ENCODE results near the gene MCC. TPM values are rescaled to one million over a fixed set of nuclear protein-coding genes. Genes with fewer than 3 reads are reported as not detected.

Gene MCC
- total RNA-seq, 1 experiment from 2014 or later = 7.6 TPM

DNA sequence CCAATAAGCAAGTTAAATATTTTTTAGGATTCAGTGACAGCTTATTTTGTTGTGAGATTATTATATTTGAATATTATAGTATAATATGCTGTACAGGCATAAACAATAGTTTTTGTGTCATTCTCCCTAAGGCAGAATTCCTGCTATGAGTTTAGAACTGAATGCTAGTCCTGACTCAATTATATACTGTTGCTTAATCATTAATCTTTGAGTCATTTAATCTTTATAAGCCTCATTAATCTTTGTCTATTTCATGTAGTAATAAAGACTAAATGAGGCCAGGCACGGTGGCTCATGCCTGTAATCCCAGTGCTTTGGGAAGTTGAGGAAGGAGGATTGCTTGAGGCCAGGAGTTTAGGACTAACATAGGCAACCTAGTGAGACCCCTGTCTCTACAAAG is 515.2 kb downstream of the MCC start:
- no peak overlapping the region for H3T11ph ChIP-seq (ENCODE audit: low read length)
- no peak overlapping the region for H2BK20ac ChIP-seq (ENCODE audit: low read depth, low read length, poor library complexity, severe bottlenecking)
- Mint-ChIP-seq H3K4me3 (no peak overlapping the region), H3K9me3 (no peaks in the 10 kb centered on the region; a peak in 1 of 5 replicates), H3K27ac (no peak overlapping the region), H3K36me3 (ENCODE audit: insufficient read depth in 1 of 3, low read depth in 3 of 3) (peaks cover 0 to 2% (median 1%) of the 10 kb centered on the region in 3 experiments; a peak in 2 of 7 replicates), H3K27me3 (ENCODE audit: low read depth) (no peaks in the 10 kb centered on the region), H3K4me1 (peaks cover 16 to 20% of the 10 kb centered on the region in 2 experiments)
- H4K8ac ChIP-seq (replicated peaks; ENCODE audit: insufficient read length, low read depth, low read length) = no peak overlapping the region
- no peaks in the 10 kb centered on the region for H3K27me3 ChIP-seq (ENCODE audit: insufficient read depth, low read length)
- H3K4me1 ChIP-seq (ENCODE audit: insufficient read depth, low read length) = no peaks in the 10 kb centered on the region; the same call in 1 of the 2 replicates
- no peak overlapping the region for H2BK15ac ChIP-seq (ENCODE audit: low read depth, low read length)
- H3K79me2 ChIP-seq (ENCODE audit: insufficient read depth, low read length) = peaks cover 8% of the 10 kb centered on the region; the same call in 1 of the 2 replicates
- H3K79me1 ChIP-seq (ENCODE audit: insufficient read depth, low read depth, low read length, poor library complexity, severe bottlenecking) = no peaks in the 10 kb centered on the region
- TF ChIP-seq, protein P1, sequence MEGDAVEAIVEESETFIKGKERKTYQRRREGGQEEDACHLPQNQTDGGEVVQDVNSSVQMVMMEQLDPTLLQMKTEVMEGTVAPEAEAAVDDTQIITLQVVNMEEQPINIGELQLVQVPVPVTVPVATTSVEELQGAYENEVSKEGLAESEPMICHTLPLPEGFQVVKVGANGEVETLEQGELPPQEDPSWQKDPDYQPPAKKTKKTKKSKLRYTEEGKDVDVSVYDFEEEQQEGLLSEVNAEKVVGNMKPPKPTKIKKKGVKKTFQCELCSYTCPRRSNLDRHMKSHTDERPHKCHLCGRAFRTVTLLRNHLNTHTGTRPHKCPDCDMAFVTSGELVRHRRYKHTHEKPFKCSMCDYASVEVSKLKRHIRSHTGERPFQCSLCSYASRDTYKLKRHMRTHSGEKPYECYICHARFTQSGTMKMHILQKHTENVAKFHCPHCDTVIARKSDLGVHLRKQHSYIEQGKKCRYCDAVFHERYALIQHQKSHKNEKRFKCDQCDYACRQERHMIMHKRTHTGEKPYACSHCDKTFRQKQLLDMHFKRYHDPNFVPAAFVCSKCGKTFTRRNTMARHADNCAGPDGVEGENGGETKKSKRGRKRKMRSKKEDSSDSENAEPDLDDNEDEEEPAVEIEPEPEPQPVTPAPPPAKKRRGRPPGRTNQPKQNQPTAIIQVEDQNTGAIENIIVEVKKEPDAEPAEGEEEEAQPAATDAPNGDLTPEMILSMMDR (conservative IDR thresholded peaks at IDR 0.05) = no peak
- H2BK5ac ChIP-seq (ENCODE audit: insufficient read length, low read length) = no peak overlapping the region
- no peak overlapping the region for H4K5ac ChIP-seq (ENCODE audit: insufficient read length, low read depth, low read length)
- no peak overlapping the region for H4K91ac ChIP-seq (ENCODE audit: insufficient read length, low read depth, low read length)
- H3K9ac ChIP-seq (ENCODE audit: extremely low read depth, insufficient read length, low read length) = no peak overlapping the region
- WGBS (ENCODE audit: extremely low coverage, insufficient read length, low lambda C conversion rate) = no CpG with 5 or more reads among the region's 1 CpG
- no peak overlapping the region for H2BK12ac ChIP-seq (ENCODE audit: insufficient read length, low read depth, low read length)
- no peak overlapping the region for H3K4ac ChIP-seq (ENCODE audit: low read depth, low read length)
- no peaks in the 10 kb centered on the region for H4K20me1 ChIP-seq (ENCODE audit: control insufficient read depth, insufficient read depth, insufficient read length)
- H3K9me3 ChIP-seq (ENCODE audit: control insufficient read depth, low read depth, low read length) = no peaks in the 10 kb centered on the region
- no peak for DNase-seq
- H3K4me2 ChIP-seq (ENCODE audit: insufficient read depth, insufficient read length, low read length) = no peak overlapping the region
- no peak overlapping the region for H3K18ac ChIP-seq (ENCODE audit: insufficient read length, low read depth, low read length)
- no peak overlapping the region for H3K14ac ChIP-seq (ENCODE audit: insufficient read depth, low read length)
- H2AK5ac ChIP-seq (ENCODE audit: insufficient read length, low read length) = no peak overlapping the region
- H3K23me2 ChIP-seq (ENCODE audit: insufficient read length, low read depth, low read length, poor library complexity, severe bottlenecking) = peaks cover 8% of the 10 kb centered on the region
- no peak overlapping the region for H3K27ac ChIP-seq (ENCODE audit: insufficient read length, low read depth, low read length)
- no peak overlapping the region for H2BK120ac ChIP-seq (ENCODE audit: low read depth, low read length, poor library complexity, severe bottlenecking)
- H2AFZ ChIP-seq (ENCODE audit: low read length) = no peak overlapping the region
- no peak overlapping the region for H3K23ac ChIP-seq (ENCODE audit: insufficient read length, low read depth, low read length)
- H3K56ac ChIP-seq (ENCODE audit: insufficient read length, low read depth, low read length) = no peak overlapping the region

Other genes starting within 250 kb of the MCC start
- gene TSSK1B, start 53.5 kb downstream of the MCC start, total RNA-seq (2021) = 0.17 TPM in 1 of 2 replicates, not detected in the other
- 18.9 and 22.5 TPM in 2 replicates for gene YTHDC2, start 25.2 kb upstream of the MCC start, total RNA-seq (2021)

All from H9 (cell line).